COLO668 (cell line): ENCODE results near the gene SMARCB1.

Experiments used
- DNase-seq: peaks from one replicate; lab custom pipeline; 2025; ENCODE audit not compliant: unreplicated experiment; lab: John Stamatoyannopoulos, UW

Gene SMARCB1

DNA sequence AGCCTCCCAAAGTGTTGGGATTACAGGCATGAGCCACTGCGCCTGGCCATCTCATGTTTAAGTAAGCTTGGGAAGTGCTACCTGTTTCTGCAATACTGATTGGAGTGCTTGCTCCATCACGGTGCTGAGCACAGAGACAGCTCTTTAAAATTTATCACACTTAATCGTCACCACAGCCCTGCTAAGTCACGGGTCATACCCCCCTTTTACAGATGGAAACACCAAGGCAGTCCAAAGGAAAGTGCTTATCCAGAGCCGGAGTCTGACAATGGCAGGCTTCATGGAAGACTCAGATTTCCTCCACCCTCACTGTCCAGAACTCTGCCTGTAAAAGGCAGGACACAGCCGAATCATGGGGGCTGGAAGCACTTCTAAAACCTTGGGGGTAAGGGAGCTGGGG lies 26.7 kb upstream of the SMARCB1 start:
- DNase-seq, result no peak

DNA sequence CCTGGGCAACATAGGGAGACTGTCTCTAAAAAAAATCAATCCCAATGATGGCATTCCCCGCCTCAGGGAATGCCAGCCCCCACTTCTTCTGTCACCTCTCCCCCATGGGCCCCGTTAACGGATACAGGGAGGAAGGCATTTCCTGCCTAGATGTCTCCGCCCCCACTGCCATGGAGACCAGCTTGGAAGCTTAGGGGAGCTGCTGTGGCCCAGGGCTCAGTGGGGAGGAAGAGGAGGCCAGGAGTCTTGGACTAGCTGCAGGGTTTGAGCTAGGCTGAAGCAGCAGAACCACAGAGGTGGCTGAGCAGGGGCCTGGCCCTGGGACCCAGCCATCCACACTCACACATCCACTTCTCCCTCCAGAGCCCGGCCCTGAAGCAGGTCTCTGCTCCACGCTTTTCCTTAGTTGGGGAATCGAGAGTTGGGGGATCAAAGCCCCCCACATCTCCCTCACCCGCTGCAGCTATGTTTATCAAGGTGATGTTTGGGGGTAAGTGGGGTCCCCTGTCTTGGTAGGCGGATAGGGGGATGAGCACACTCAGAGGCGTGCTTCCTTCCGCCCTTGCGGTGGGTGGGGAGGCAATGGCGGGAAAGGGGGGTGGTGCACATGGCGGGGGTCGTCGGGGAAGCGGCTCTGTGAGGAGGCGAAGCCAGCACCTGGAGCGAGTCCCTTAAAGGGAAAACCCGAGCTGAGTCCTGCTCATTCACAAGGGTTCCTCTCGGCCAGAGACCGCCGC lies 23.8 kb upstream of the SMARCB1 start, which contains the start of gene C22orf15:
Gene C22orf15 (plus strand): TSS at position 149 of the 737 bp plus-strand sequence. CDS start 317 bp downstream, at position 466.
- no peak for DNase-seq

DNA sequence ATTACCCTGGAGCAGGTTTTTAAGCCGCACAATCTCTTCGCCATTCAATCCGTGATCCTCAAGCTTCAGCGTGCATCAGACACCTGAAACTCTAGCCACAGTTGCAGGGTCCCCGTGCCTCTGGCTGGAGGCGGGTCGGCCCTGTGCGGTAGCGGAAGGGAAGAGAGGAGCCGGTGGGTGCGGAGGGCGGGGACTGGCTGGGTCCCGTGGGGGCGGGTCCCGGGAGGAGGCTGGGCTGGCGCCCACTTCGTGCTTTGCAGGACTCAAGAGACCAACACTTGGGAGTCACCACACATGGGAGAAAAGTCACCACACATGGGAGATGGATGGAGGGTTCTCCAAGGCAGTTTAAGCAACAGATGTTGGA lies 23.2 kb upstream of the SMARCB1 start:
- DNase-seq, result no peak

DNA sequence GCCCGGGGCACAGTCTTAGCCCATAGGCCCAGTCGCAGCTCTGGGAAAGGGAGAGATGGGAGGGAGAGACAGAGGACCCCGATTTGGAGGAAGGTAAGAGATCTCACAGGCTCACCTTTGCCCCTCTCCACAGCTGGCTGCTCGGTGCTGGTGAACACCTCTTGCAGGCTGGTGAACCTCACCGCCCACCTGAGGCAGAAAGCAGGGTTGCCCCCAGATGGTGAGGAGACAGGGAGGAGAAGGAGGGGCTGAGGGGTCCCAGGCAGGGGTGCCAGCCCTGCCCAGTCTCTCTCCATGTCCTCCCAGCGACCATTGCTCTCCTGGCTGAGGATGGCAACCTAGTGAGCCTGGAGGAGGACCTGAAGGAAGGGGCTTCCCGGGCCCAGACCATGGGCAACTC lies 22.8 kb upstream of the SMARCB1 start:
- DNase-seq, result no peak

DNA sequence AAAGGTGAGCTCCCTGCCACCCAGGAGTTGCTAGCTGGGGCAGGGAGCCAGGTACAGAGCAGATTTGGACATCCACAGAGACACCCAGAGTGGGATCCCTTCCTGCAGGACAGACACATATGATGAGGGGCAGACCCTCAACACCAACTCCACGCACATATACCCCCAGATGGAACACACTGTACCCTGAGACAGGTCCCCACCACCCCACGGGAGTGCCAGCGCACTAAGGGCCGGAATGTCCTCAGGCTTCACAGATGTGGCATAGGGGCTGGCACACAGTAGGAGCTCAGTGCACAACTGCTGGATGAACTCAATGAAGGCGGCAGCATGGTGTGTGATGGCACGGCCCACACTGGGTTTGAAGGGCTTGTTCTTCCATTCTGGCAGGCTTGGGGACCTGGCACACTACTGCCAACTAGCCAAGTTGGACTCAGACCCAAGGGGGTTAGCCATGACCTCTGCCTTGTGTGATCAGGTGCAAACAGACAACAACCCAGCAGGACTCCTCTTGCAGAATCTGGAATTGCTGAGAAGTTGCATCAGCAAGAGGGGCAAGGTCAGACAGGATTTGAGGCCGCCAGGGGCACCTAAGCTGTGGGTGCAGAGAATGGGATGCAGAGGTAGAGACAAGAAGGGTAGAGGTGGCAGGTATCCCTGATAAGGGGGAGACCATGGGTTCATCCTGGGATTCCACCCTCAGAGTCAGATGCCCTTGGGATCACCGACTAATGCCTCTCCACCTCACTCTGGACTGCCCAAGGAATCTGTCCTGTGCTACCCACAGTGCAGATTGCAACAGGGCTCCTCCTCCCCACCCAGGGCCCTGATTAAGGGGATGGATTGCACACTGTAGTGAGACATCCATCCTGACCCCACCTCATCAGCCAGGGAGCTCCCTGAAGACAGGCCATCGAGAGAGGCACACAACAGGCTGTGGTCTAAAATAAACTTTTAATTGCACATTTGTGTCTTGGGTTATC lies 21.6 kb upstream of the SMARCB1 start:
- no peak for DNase-seq

DNA sequence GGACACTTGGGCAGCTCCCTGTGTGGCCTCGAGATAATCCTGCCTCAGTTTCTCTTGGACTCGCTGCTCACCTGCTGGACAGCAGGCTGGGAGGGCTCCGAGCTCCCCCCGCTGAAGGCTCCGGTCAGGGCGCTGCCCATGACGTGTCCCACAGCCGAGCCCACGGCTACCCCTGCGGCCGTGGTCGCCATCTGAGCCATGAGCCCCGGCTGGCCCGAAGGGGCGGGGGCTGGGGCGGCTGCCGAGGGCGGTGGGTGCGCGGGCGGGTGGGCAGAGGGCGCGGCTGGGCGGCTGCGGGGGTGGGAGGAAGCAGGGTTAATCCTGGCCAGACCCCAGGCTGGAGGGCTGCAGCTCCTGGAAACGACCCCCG lies 19.5 kb upstream of the SMARCB1 start:
- DNase-seq, result no peak

DNA sequence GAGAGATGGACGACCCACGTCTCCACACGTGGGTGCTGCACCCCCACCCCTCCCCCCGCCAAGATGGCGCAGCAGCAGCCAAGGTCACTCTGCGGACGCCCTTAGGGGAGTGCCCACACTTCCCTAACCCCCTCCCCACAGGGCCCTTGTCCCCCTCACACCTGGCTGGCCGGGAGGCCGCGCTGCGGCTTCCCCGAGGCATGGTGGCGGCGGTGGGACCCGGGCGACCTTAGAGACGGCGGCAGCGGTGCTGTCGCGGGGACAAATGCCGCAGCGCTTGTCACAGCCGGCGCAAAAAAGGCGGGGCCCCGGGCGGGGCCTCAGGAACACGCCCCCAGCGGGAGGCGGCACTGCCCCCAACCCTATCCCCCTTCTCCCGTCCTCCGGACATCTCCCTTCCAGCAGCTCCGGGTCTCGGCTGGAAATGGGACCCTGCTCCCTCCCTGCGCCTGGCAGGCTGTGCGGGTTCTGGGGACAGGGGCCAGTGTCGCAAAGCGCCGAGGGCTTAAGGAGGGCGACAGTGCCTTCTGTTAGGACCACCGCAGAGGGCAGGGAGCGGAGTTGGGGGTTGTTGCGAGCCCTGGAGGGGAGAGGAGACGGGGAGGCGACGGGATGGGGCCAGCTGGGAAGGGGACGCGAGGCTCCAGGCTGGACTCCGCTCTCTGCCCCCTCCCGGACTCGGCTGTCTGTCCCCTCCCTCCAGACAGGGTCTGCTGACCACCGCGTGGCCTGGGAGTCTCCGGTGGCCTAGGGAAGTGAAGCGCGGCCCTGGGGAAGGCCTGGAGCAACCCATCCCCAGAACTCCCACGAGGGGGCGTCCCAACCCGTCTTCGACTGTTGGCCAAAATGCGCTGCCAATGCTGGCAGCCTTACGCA lies 18.9 kb upstream of the SMARCB1 start, which contains the start of gene CHCHD10:
Gene CHCHD10 (minus strand): TSS at position 300 of the 876 bp plus-strand sequence. CDS start 98 bp downstream, at position 202.
- peak; percentile 90 for DNase-seq

DNA sequence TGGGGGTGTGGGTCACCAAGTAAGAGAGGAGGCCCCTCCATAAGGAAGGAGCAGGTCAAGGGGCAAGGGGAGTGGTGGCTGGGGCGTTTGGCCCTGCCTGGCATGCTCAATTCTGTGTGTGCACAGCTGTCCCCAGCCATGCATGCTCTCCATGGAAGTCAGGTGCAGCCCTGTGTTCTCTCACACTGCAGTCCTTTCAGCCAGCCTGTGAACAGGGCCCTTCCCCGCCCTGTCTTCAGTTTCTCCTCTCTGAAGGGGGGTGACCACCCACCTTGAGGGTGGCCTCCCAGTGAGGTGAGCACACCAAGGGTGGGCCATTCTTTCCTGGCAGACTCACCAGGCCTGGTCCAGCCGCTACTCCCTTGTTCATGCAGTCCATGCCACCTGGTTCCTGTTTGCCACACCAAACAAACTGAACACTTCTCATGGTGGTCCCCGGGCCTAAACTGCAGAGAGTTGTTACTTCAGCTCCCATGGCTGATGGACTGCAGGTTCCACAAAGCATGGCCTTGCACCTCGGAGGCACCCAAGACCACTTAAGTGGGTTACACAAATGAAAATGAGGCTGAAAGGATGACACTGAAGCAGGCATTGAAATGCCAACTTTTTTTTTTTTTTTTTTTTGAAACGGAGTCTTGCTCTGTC lies 17.3 kb upstream of the SMARCB1 start:
- DNase-seq, result peak; percentile 71

DNA sequence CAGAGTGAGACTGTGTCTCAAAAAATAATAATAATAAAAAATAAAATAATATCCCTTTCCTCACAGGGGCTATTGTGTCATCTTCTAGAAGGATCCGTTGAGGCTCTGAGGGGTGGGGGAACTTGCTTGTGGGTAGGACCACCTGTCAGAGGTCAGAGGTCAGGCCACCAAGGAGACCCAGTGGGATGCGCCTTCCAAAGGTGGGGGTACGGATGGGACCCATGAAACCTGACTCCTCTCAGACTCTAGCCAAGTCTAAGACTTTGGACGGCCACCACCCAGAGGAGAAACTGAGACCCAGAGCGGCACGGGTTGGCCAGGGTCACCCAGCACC lies 14.5 kb upstream of the SMARCB1 start:
- no peak for DNase-seq

DNA sequence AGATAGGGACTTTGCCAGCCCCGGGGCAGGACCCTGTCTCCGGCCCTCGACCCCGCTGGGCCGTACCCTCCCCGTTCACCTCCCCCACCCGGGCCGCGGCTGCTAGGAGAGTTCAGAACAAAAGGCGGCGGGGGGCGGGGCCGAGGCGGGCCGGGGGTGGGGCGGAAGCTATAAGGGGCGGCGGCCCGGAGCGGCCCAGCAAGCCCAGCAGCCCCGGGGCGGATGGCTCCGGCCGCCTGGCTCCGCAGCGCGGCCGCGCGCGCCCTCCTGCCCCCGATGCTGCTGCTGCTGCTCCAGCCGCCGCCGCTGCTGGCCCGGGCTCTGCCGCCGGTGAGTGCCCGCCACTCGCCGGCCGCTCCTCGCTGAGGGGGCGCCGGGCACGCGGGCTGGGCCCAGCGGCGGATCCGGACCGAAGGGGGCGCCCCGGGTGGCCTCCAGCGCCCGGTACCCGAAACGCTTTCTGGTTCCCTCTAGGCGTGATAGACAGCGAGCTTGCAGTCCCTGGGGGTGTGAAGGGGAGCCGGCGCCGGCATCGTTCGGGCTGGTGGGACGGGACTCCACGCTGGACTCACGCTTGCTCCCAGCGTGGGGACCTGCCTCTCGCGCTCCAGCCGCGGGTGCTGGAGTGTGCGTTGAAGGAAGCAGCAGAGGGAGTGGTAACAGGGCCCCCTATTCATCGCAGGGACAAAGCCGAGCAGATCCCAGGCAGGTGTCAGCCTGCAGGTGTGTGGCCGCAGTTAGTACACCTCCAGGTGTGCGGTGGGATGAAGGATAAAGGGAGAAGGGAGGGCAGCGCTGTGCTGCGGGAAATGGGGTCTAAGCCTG lies 13.9 kb upstream of the SMARCB1 start, which contains the start of gene MMP11:
Gene MMP11 (plus strand): TSS at position 201 of the 825 bp plus-strand sequence. CDS start 22 bp downstream, at position 223.
- peak; percentile 85 for DNase-seq

DNA sequence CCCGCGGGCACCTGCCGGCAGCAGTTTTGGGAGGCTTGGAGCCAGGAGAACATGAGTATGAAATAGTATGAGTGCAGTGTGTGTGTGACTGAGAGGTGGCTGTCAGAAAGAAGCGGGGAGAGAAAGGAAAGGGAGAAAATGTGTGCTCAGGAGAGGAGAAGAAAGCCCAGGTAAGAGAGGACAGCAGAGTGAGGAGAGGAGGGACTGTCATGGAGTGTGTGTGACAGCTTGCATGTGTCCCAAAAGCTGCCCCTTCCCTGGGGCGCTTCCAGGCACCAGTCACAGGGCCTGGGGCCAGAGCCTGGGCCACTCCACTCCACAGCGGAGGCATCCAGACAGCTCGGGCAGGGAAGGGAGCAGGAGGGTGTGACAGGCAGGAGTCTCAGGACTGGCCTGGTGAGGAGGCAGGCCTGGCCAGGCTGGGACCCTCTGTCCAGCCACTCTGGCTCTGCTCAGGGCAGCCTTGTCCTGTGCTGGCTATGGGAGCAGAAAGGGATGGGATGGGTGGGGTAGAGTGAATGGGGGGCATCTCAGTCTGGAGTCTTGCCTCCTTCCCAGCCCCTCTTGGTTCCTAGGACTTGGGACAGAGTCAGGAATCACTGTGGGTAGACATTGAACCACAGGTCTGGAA lies 13.2 kb upstream of the SMARCB1 start:
- DNase-seq, result peak; percentile 47

DNA sequence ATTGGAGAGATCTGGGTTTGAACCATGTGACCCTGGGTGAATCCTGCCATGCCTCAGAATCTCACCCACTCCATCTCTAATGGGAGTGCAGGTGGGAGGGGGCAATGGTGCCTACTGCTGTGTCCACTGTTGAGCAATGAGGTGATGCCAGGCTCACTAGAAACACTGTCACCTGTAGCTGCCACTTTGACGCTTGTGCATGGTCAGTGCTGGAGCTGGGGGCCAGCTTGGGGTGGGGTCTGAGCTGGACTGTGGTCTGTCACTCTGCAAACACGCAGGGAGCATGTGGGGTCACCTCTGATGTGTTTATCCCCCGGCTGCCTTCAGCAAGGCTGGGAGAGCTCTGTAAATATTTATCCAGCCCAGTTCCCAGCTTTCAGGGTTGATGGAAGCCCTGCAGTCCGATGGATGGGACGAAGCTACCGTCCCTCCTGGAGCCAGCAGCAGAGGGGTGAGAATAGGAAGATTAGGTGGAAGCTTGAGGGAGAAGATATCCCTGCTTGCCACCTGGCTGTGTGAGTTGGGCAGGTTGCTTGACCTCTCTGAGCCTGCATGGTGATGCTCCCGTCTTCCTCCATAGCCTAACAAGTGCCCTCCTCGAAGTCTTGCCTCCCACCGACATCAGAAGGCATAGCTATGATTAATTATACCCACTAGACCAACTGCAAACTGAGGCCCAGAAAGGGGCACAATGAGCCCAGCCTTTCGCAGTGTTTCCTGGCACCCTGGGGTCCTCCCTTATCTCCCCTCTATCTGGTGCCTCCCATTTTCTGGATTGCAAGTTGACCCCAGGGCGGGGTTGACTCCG lies 12.4 kb upstream of the SMARCB1 start:
- no peak for DNase-seq

DNA sequence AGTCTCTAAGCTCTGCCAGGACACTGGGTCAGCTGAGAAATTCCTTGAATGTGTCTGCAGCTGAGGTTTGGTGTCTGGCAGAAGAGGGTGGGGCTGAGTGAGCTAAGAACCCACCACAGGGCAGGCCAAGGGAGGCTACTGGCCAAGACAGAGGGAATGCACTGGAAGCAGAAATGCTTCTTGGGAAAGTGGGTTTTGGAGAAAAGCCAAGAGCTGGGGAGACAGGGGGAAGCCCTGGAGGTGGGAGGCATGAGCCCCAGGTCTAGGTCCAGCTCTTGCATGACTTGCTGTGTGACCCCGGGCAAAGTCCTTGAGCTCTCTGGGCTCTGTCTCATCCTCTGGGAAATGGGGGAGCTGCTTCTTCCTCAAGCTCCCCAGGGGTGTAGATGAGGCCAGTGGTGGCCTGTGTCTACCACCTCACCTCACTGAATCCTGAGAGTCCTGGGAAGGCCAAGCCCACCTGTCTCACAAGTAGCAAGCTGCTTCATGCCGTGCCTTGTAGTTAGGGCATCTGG lies 11.8 kb upstream of the SMARCB1 start:
- DNase-seq, result no peak

DNA sequence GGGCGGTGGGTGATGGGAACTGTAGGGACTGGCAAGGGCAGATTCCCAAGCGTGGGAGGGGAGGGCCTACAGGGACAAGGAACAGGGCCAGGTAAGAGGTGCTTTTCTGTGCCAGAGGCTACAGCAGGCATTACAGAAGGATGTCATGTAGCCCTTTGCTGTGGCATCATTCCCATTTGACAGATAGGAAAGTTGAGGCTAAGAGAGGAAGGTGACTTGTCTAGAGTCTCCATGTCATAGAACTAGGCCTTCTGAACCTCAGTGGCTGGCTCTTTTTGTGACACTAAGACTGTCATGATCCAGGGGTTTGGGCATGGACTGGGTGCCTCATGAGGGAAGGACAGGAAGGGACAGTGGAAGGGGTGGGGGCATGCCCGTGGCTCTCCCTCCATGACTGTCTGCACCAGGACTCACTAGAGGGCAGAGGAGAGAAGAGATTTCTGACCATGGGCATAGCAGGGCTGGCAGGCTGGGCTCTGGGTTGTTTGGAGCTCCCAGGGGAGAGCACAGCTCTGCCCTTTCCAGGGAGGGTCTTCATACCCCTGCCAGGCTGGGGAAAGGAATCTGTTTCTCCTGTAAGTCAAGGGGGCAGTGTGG lies 10.9 kb upstream of the SMARCB1 start:
- no peak for DNase-seq

DNA sequence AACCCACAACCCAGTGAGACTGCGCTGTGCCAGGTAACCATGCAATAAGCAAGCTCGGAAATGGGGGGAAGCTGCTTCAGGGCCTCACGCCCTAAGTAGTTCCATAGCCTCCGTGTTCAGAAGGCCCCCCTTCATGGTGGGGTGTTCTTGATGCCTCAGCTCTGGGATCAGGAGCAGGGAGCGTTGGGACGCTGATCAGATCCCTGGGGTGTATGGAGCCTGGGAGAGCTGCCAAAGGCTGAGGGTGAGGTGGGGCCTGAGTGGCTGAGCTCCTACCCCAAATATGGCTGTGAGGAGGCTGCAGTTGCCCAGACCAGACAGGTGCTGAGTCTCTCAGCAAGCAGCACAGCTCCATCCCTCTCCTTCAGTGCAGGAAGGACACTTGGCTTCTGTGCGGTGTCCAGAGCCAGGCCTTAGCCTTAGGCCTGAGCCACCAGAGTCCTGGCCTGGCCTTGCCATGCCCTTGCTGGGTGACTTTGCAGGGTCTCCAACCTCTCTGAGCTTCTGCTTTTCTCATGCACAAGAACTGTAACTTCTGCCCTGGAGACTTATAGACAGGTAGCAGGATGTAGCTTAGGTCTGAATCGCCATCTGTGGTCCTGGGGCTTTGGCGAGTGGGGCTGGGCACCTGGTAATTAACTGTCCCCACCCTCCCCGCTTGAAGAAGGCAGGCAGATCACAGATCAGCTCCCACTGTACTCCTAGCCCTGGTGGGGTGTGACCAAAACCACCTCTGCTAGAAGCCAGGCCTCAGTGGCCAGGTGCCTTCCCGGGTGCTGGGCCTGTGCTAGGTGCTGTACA lies 8.8 kb upstream of the SMARCB1 start:
- DNase-seq, result no peak

DNA sequence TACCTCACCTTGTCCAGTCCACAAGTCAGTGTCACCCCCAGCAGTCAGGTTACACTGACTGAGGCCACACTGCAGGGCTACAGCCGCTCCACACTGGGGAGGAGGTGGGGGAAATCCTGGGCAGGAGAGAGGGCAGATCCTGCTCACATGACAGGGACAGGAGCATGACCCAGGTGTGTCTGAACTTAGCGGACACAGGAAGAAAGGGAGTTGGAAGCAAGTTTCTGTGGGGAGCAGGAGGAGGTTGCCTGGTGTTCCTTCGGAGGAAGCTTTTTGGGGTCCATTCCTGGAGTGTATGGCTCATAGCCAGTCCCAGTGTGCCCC lies 8.2 kb upstream of the SMARCB1 start:
- DNase-seq, result no peak

DNA sequence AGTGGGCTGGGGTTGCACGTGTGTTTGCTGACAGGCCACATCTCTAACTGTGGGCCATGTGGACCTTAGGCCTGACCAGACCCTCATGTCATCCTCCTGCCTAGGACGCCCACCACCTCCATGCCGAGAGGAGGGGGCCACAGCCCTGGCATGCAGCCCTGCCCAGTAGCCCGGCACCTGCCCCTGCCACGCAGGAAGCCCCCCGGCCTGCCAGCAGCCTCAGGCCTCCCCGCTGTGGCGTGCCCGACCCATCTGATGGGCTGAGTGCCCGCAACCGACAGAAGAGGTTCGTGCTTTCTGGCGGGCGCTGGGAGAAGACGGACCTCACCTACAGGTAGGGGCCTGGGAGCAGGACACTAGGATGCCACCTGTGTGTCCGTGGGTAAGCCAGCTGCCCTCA lies 7.7 kb upstream of the SMARCB1 start:
- no peak for DNase-seq
